ENCODE data around the gene ZNF385D. TPM values are rescaled to one million over a fixed set of nuclear protein-coding genes. Genes with fewer than 3 reads are reported as not detected.

Gene ZNF385D
- total and polyA plus RNA-seq, 2 of the 13 experiments (the other 11 are each of a cell fraction or from before 2014, with no cell fraction given): not detected

DNA sequence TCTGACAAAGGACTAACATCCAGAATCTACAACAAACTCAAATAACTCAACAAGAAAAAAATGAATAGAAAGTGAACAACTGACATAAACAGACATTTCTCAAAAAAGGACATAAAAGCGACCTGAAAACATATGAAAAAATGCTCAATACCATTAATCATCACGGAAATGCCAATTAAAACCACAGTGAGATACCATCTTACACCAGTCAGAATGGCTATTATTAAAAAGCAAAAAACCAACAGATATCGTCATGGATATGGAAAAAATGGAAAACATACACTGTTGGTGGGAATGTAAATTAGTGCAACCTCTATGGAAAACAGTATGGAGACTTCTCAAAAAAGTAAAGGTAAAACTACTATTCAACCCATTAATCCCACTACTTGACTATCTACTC, 53.3 kb downstream of the ZNF385D start:
- H3K27ac ChIP-seq (ENCODE audit: extremely low read length, insufficient read depth, low read length): no peak overlapping the region
- TF ChIP-seq RARG (CRISPR knock-in tag; IDR thresholded peaks at IDR 0.05; ENCODE audit: low read depth): no peak
- no peak for TF ChIP-seq ZNF883 (CRISPR knock-in tag; IDR thresholded peaks at IDR 0.05; ENCODE audit: not compliant biosample characterization)
- intact Hi-C loops (cut with micrococcal nuclease; ENCODE audit: unreplicated experiment): no loop called here
- ChIA-PET POLR2A (no interaction called here), CTCF (ENCODE audit: low intra/inter-chr PET ratio, low total read pairs) (no interaction called here)
- H3K4me1 ChIP-seq (ENCODE audit: insufficient read depth, low read length): no peaks in the 10 kb centered on the region
- H4K20me1 ChIP-seq (ENCODE audit: insufficient read depth, low read length): no peaks in the 10 kb centered on the region
- H3K9ac ChIP-seq (ENCODE audit: insufficient read depth, low read depth, low read length): no peak overlapping the region
- no TSS peak for BruUV-seq (replicated peaks)
- no peak overlapping the region for H3K4me2 ChIP-seq (ENCODE audit: low read depth, low read length)
- H2AFZ ChIP-seq (ENCODE audit: low read length): no peak overlapping the region
- no peak overlapping the region for H3K4me3 ChIP-seq (replicated peaks in 1 of 3; ENCODE audit: insufficient read depth in 1 of 3, low read depth in 2 of 3, low read length in 3 of 3)
- peaks cover 8% of the 10 kb centered on the region for H3K9me3 ChIP-seq (ENCODE audit: low read length)
- no peak for DNase-seq (ENCODE audit: low spot score)
- no peak for FAIRE-seq
- in situ Hi-C loops (cut with HindIII; ENCODE audit: extremely low pct_ligation_motif_present, low pct_unique_long_range_greater_than_20kb): no loop called here
- WGBS (ENCODE audit: low lambda C conversion rate): 0% methylated on average over 3 of the region's 3 CpGs
- no peaks in the 10 kb centered on the region for H3K27me3 ChIP-seq (ENCODE audit: control insufficient read depth in 1 of 2, insufficient read depth in 2 of 2, low read length in 2 of 2)
- H3K36me3 ChIP-seq (replicated peaks in 1 of 2; ENCODE audit: control insufficient read depth in 1 of 2, insufficient read depth in 2 of 2, low read length in 2 of 2): no peaks in the 10 kb centered on the region
- ATAC-seq: no peak
- no peaks in the 10 kb centered on the region for H3K79me2 ChIP-seq (ENCODE audit: insufficient read depth, low read length)

DNA sequence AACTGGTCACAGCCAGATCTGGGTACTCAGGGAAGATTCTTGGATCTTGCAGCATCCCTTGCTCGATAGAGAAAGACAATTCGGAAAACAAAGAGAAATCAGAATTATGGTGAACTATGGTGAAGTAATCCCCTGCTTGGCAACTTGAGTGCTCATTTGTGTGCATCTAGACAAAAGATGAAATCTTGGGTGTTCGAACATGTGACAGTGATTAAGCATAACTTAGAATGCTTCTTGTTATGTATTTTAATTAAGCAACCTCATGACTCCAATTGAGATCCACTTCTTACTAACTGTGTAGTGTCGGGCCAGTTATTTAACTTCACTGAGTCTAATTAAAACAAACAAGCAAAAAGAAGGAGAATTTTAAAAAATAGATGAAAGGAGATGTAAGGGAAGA, 56.5 kb downstream of the ZNF385D start:
- CTCF ChIA-PET (ENCODE audit: low intra/inter-chr PET ratio, low total read pairs): no interaction called here
- H2AFZ ChIP-seq (ENCODE audit: low read length): no peak overlapping the region
- no peak overlapping the region for H3K27ac ChIP-seq (ENCODE audit: extremely low read length, insufficient read depth, low read length)
- in situ Hi-C loops (cut with HindIII; ENCODE audit: extremely low pct_ligation_motif_present, low pct_unique_long_range_greater_than_20kb): no loop called here
- WGBS (ENCODE audit: low lambda C conversion rate): 16% methylated on average over 4 of the region's 4 CpGs
- intact Hi-C loops (cut with micrococcal nuclease; ENCODE audit: unreplicated experiment): no loop called here
- H3K9me3 ChIP-seq (ENCODE audit: low read length): no peaks in the 10 kb centered on the region; the same call in 1 of the 2 replicates
- H3K4me1 ChIP-seq (ENCODE audit: insufficient read depth, low read length): no peaks in the 10 kb centered on the region
- H4K20me1 ChIP-seq (ENCODE audit: insufficient read depth, low read length): no peaks in the 10 kb centered on the region
- H3K79me2 ChIP-seq (ENCODE audit: insufficient read depth, low read length): no peaks in the 10 kb centered on the region
- BruUV-seq (replicated peaks): no TSS peak
- H3K27me3 ChIP-seq (ENCODE audit: control insufficient read depth in 1 of 2, insufficient read depth in 2 of 2, low read length in 2 of 2): no peaks in the 10 kb centered on the region
- POLR2A ChIA-PET: no interaction called here
- no peak overlapping the region for H3K9ac ChIP-seq (ENCODE audit: insufficient read depth, low read depth, low read length)
- H3K4me2 ChIP-seq (ENCODE audit: low read depth, low read length): no peak overlapping the region
- FAIRE-seq (no peak), ATAC-seq (no peak), DNase-seq (ENCODE audit: low spot score) (no peak)
- no peak overlapping the region for H3K4me3 ChIP-seq (replicated peaks in 1 of 3; ENCODE audit: insufficient read depth in 1 of 3, low read depth in 2 of 3, low read length in 3 of 3)
- no peaks in the 10 kb centered on the region for H3K36me3 ChIP-seq (replicated peaks in 1 of 2; ENCODE audit: control insufficient read depth in 1 of 2, insufficient read depth in 2 of 2, low read length in 2 of 2)
- TF ChIP-seq ZNF431 (CRISPR knock-in tag; IDR thresholded peaks at IDR 0.05; ENCODE audit: borderline replicate concordance, low read depth) (no peak), CEBPB (IDR thresholded peaks at IDR 0.05; ENCODE audit: borderline replicate concordance, low read depth, low read length) (no peak), ZNF766 (CRISPR knock-in tag; IDR thresholded peaks at IDR 0.05; ENCODE audit: borderline replicate concordance) (no peak), KDM1A (CRISPR knock-in tag; IDR thresholded peaks at IDR 0.05) (no peak), TEAD2 (CRISPR knock-in tag; IDR thresholded peaks at IDR 0.05) (no peak), KDM2A (CRISPR knock-in tag; IDR thresholded peaks at IDR 0.05; ENCODE audit: borderline replicate concordance, low read depth) (no peak), PPARG (CRISPR knock-in tag; conservative IDR thresholded peaks at IDR 0.05) (no peak), ZNF607 (CRISPR knock-in tag; IDR thresholded peaks at IDR 0.05; ENCODE audit: borderline replicate concordance) (no peak), PCBP2 (optimal IDR thresholded peaks at IDR 0.05; ENCODE audit: low read depth, low read length, poor library complexity, severe bottlenecking) (no peak), TGIF2 (CRISPR knock-in tag; IDR thresholded peaks at IDR 0.05) (no peak)
- TF ChIP-seq, protein P1, sequence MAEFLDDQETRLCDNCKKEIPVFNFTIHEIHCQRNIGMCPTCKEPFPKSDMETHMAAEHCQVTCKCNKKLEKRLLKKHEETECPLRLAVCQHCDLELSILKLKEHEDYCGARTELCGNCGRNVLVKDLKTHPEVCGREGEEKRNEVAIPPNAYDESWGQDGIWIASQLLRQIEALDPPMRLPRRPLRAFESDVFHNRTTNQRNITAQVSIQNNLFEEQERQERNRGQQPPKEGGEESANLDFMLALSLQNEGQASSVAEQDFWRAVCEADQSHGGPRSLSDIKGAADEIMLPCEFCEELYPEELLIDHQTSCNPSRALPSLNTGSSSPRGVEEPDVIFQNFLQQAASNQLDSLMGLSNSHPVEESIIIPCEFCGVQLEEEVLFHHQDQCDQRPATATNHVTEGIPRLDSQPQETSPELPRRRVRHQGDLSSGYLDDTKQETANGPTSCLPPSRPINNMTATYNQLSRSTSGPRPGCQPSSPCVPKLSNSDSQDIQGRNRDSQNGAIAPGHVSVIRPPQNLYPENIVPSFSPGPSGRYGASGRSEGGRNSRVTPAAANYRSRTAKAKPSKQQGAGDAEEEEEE (CRISPR knock-in tag; IDR thresholded peaks at IDR 0.05; ENCODE audit: borderline replicate concordance): no peak
- TF ChIP-seq, protein P2, sequence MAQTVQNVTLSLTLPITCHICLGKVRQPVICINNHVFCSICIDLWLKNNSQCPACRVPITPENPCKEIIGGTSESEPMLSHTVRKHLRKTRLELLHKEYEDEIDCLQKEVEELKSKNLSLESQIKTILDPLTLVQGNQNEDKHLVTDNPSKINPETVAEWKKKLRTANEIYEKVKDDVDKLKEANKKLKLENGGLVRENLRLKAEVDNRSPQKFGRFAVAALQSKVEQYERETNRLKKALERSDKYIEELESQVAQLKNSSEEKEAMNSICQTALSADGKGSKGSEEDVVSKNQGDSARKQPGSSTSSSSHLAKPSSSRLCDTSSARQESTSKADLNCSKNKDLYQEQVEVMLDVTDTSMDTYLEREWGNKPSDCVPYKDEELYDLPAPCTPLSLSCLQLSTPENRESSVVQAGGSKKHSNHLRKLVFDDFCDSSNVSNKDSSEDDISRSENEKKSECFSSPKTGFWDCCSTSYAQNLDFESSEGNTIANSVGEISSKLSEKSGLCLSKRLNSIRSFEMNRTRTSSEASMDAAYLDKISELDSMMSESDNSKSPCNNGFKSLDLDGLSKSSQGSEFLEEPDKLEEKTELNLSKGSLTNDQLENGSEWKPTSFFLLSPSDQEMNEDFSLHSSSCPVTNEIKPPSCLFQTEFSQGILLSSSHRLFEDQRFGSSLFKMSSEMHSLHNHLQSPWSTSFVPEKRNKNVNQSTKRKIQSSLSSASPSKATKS (CRISPR knock-in tag; IDR thresholded peaks at IDR 0.05): no peak

Measured in HepG2 (cell line).